Natural killer cell (primary cell): Measurements from ENCODE around the gene ATP7B. TPM values are rescaled to one million over a fixed set of nuclear protein-coding genes. Genes with fewer than 3 reads are reported as not detected.

ENCODE experiments used
- ATAC-seq, 3 donors: fragments of 150-1000 bp in 2 of 3; fragments of 200-7000 bp in 1 of 3; cut with Tn5 transposase; 1 replicate in 1 of 3; 2 replicates in 2 of 3; pipeline ENCODE4 v1.10.0; 2021; ENCODE audit warnings: mild to moderate bottlenecking in 2 of 3, moderate library complexity in 2 of 3
- DNase-seq, 2 donors: peaks; one replicate each; pipeline versions ENCODE4 v3.0.0 to v3.0.0-alpha.2; 2013 to 2021; ENCODE audit warnings: mixed read lengths in 1 of 2
- H3K27ac ChIP-seq: one replicate; pipeline ENCODE4 v1.5.1; 2013; ENCODE audit warnings: mild to moderate bottlenecking, low read length
- H3K27me3 ChIP-seq: one replicate; pipeline ENCODE4 v1.6.1; 2013; ENCODE audit warnings: low read length; ENCODE audit not compliant: control insufficient read depth, insufficient read depth
- H3K36me3 ChIP-seq: one replicate; pipeline ENCODE4 v1.6.1; 2013; ENCODE audit warnings: low read length; ENCODE audit not compliant: control insufficient read depth, insufficient read depth
- H3K4me1 ChIP-seq: one replicate; pipeline ENCODE4 v1.6.1; 2013; ENCODE audit warnings: low read length; ENCODE audit not compliant: control insufficient read depth, insufficient read depth
- H3K4me3 ChIP-seq: one replicate; pipeline ENCODE4 v1.5.1; 2013; ENCODE audit warnings: low read length
- H3K9me3 ChIP-seq: one replicate; pipeline ENCODE4 v1.6.1; 2013; ENCODE audit warnings: low read length; ENCODE audit not compliant: control insufficient read depth, insufficient read depth
- H3K27ac Mint-ChIP-seq, 2 donors: one replicate each; pipeline ENCODE4 v1.8.0; 2022; ENCODE audit warnings: mild to moderate bottlenecking in 2 of 2, mixed read lengths in 2 of 2, moderate library complexity in 1 of 2
- H3K27me3 Mint-ChIP-seq, 2 donors: one replicate each; pipeline ENCODE4 v1.8.0; 2022; ENCODE audit warnings: low read depth in 2 of 2, mixed read lengths in 2 of 2
- H3K36me3 Mint-ChIP-seq: one replicate; pipeline ENCODE4 v1.8.0; 2022; ENCODE audit warnings: mixed read lengths
- H3K4me1 Mint-ChIP-seq, 2 donors: one replicate each; pipeline ENCODE4 v1.8.0; 2022; ENCODE audit warnings: mixed read lengths in 2 of 2
- H3K4me3 Mint-ChIP-seq: one replicate; pipeline ENCODE4 v1.8.0; 2022; ENCODE audit warnings: mild to moderate bottlenecking, moderate library complexity, mixed read lengths
- H3K9me3 Mint-ChIP-seq, 2 donors: one replicate each; pipeline ENCODE4 v1.8.0; 2022; ENCODE audit warnings: mixed read lengths in 2 of 2
- CTCF ChIP-seq: fragments of 200-600 bp; IDR thresholded peaks from one replicate; pipeline ENCODE4 v1.8.0; 2022; ENCODE audit warnings: antibody characterized with exemption
- WGBS: methylation state at CpG from one replicate; pipeline ENCODE4 v1.1.7; 2013; ENCODE audit warnings: missing lambda C conversion rate; ENCODE audit not compliant: insufficient coverage; 5-methylcytosine and 5-hydroxymethylcytosine counted together
- intact Hi-C: fragments of 100-400 bp; cut with micrococcal nuclease; formaldehyde crosslinking; loops from one replicate; pipeline ENCODE4 v1.14.2; 2022
- total RNA-seq, 4 donors: library from RNA; stranded (reverse); fragments of 120-200 nt in 1 of 4; gene quantifications; one replicate each; pipeline versions ENCODE4 v1.2.3 to v1.2.4, GENCODE V29; 2013 to 2022

Gene ATP7B
- total RNA-seq, 3 donors from 2014 or later (not counting 1 experiment from before 2014, with no cell fraction given), result 0.45 to 0.64 (median 0.58) TPM

- no peak overlapping the region for H3K4me3 ChIP-seq
- no peak overlapping the region for H3K4me3 Mint-ChIP-seq
- peaks cover 8% of the 10 kb centered on the region for H3K4me1 ChIP-seq
- peak in 1 of 2 donors; percentile 42 for DNase-seq
- TF ChIP-seq CTCF, result no peak
- intact Hi-C loops, result no loop called here
- no peak overlapping the region for H3K27ac ChIP-seq
- no peaks in the 10 kb centered on the region for H3K9me3 ChIP-seq
- WGBS, result 33% methylated on average over 5 of the region's 5 CpGs
- H3K27ac Mint-ChIP-seq, result no peak overlapping the region
- H3K36me3 Mint-ChIP-seq, result no peaks in the 10 kb centered on the region
- no peaks in the 10 kb centered on the region for H3K36me3 ChIP-seq
- peaks cover 7 to 13% of the 10 kb centered on the region in 2 donors for H3K27me3 Mint-ChIP-seq
- no peaks in the 10 kb centered on the region for H3K27me3 ChIP-seq
- ATAC-seq, result no peak
- H3K4me1 Mint-ChIP-seq, result peaks cover 5 to 17% of the 10 kb centered on the region in 2 donors
- H3K9me3 Mint-ChIP-seq, result no peaks in the 10 kb centered on the region
These were observed 40.9 kb downstream of the ATP7B start for GRCh38 chr13:51970349-51970748.

GRCh38 chr13:51967482-51968446 lies 43.5 kb downstream of the ATP7B start:
- Histone ChIP-seq H3K4me1 (peaks cover 8% of the 10 kb centered on the region), H3K27me3 (no peaks in the 10 kb centered on the region), H3K4me3 (no peak overlapping the region), H3K36me3 (no peaks in the 10 kb centered on the region), H3K9me3 (no peaks in the 10 kb centered on the region), H3K27ac (no peak overlapping the region)
- Mint-ChIP-seq H3K4me1 (peaks cover 5 to 17% of the 10 kb centered on the region in 2 donors), H3K36me3 (no peaks in the 10 kb centered on the region), H3K27me3 (peaks cover 9 to 16% of the 10 kb centered on the region in 2 donors), H3K27ac (no peak overlapping the region), H3K4me3 (no peak overlapping the region), H3K9me3 (no peaks in the 10 kb centered on the region)
- ATAC-seq (peak in 1 of 3 donors; percentile 28), DNase-seq (no peak)
- TF ChIP-seq CTCF, result no peak
- intact Hi-C loops, result no loop called here
- 68% methylated on average over 8 of the region's 8 CpGs for WGBS

GRCh38 chr13:51966186-51966585 lies 45.1 kb downstream of the ATP7B start:
- Mint-ChIP-seq H3K36me3 (no peaks in the 10 kb centered on the region), H3K27me3 (peaks cover 6 to 16% of the 10 kb centered on the region in 2 donors), H3K9me3 (no peaks in the 10 kb centered on the region), H3K4me3 (no peak overlapping the region), H3K4me1 (peaks cover 5 to 10% of the 10 kb centered on the region in 2 donors), H3K27ac (no peak overlapping the region)
- Histone ChIP-seq H3K4me3 (no peak overlapping the region), H3K27me3 (no peaks in the 10 kb centered on the region), H3K36me3 (no peaks in the 10 kb centered on the region), H3K27ac (no peak overlapping the region), H3K9me3 (no peaks in the 10 kb centered on the region), H3K4me1 (no peaks in the 10 kb centered on the region)
- intact Hi-C loops, result no loop called here
- WGBS, result 87% methylated on average over 10 of the region's 10 CpGs
- no peak for ATAC-seq
- TF ChIP-seq CTCF, result no peak
- DNase-seq, result no peak
